HG02763 (cell line): ENCODE measurements around the gene TCTA.
"Not testable (repeated sequence)": the region's sequence is repeated elsewhere in the genome, so short reads cannot be mapped to it uniquely, and the experiment has no call there.

Experiments
- ATAC-seq: cut with Tn5 transposase; IDR thresholded peaks from one replicate; pipeline ENCODE4 v1.9.1; 2021; ENCODE audit warnings: mild to moderate bottlenecking, moderate library complexity; ENCODE audit not compliant: unreplicated experiment

The TCTA gene, protein sequence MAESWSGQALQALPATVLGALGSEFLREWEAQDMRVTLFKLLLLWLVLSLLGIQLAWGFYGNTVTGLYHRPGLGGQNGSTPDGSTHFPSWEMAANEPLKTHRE

DNA sequence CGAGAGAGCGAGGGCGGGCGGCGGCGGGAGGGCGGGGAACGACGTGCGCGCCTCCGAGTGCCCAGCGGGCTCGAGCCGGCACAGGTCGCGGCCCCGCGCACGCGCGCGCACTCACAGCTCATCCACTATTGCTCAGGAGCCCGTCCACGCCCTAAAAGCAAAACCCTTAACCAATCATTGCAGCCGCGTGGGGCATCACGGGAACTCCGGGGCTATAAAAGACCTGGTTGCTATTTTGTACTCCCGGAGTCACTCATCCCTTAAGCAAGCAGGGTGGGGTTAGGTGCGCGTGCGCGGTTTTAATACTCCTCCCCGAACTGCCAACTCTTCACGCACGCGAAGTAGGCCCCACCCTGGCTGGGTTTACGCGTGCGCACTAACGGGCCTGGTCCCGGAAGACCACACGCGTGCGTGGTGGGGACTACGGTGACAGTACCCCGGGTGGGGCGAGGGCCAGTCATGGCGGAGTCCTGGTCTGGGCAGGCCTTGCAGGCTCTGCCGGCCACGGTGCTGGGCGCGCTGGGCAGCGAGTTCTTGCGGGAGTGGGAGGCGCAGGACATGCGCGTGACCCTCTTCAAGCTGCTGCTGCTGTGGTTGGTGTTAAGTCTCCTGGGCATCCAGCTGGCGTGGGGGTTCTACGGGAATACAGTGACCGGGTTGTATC lies at the start of gene TCTA, which contains the start of gene RHOA:
TCTA (plus strand) TSS at position 456 of the 664 bp plus-strand sequence; CDS start at position 460, 4 bp downstream.
RHOA (minus strand) TSS at position 9 of the 664 bp plus-strand sequence. CDS start 36,387 bp downstream, outside the sequence.
- peak; percentile 76 for ATAC-seq

DNA sequence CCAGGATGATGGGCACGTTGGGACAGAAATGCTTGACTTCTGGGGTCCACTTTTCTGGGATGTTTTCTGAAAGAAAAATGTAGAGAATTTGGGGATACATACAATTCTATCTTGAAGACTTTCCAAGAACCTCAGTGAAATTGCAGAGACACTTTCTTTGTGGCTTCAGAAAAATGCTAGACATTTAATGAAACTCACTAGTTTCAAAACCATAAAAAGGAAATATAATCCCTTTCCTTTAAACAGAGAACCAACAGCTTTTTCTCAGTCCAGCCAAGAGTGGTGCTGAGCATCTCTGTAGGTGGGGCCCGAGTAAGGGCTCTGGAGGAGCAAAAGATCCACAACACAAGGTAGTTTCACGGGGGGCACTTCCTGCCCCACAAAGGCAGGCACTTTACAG lies 49.7 kb upstream of the TCTA start:
- no peak for ATAC-seq

DNA sequence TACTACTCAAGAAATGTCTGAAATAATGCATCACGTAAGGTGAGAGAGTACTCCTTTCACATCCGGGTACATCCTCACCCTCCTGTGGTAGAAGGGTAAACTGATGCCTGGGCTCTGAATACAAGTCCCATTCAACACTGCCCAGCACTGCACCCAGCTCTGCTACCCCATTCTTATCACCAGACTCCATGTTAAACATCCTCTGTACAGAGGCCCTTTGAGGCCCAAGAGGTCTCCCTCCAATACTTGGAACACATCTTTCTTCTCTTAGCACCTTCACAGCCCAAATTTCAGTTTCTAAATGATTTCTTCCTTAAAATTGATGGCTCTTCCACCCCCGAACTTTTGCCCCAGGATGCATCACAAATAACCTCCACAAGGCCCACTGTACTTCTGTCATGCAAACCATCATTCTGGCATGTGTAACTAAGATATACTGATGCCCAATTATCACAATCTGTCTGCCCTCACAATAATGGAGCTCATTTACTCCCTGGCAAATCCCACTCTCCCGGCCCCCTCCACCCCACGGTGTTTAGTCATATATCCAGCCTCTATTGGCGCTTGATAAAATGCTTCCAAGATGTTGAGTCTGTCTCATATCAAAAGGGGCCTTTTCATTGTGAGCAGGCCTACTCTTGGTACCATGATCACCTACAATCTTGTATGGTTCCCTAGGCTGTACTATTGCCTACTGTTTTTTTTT lies 41.5 kb upstream of the TCTA start:
- no peak for ATAC-seq

DNA sequence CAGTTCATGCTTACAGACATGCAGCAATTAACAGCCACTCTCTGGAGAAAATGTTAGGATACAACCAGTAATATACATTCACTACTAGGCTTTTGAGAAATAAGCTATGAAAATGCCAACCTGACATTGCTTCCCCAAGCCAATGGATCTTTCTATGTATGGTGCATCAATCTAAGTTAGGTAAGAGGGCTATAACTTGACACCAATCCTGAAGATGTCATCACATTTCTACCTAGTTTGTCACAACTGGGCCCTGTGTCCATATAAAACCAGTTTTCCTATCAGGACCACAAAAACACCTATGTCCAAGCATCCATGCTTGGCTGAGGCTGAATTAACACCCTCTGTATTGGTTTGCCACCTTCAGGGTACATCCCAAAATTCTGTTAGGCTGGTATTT lies 40.3 kb upstream of the TCTA start:
- ATAC-seq, result no peak

DNA sequence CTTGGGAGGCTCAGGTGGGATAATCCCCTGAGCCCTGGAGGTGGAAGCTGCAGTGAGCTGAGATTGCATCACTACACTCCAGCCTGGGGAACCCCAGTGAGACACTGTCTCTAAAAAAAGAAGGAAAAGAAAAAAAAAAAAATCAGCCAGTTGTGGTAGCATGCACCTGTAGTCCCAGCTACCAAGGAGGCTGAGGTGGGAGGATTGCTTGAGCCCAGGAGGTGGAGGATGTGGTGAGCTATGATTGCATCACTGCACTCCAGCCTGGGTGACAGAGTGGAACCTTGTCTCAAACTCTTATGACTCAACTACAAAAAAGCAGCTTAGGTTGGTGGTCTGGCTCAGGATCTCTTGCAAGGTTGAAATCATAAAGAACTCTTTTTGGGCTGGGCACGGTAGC lies 34.7 kb upstream of the TCTA start:
- ATAC-seq, result no peak

DNA sequence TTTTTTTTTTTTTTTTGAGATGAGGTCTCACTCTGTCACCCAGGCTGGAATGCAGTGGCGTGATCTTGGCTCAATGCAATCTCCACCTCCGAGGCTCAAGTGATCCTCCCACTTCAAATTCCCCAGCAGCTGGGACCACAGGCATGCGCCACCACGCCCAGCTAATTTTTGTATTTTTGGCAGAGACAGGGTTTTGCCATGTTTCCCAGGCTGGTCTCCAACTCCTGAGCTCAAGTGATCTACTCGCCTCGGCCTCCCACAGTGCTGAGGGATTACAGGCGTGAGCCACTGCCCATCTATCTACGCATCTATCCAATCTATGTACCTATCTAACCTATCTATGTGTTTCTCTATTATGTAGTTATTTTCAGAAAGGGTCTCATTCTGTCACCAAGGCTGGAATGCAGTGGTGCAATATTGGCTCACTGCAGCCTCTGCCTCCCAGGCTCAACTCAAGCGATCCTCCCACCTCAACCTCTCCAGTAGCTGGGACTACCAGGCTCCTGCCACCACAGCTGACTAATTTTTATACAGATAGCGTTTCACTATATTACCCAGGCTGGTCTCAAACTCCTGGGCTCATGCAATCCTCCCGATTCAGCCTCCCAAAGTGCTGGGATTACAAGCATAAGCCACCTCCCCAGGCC lies 33.9 kb upstream of the TCTA start:
- no peak for ATAC-seq

DNA sequence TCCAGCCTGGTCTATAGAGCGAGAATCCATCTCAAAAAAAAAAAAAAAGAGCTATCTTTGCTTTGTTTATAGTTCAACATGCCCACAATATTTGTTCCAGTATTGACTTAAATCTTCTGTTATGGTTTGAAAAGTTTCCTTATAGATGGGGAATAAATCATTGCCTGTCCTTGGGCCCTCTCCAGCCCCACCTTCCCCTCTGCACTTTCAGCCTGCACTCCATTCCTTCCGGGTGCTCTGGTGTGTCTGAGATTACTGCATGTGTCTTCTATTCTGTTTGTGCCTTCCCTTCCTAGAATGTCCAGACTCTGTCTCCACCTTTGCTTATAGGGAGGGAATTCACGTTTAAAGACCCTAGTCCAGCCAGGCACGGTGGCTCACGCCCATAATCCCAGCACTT lies 28.8 kb upstream of the TCTA start:
- ATAC-seq, result no peak

DNA sequence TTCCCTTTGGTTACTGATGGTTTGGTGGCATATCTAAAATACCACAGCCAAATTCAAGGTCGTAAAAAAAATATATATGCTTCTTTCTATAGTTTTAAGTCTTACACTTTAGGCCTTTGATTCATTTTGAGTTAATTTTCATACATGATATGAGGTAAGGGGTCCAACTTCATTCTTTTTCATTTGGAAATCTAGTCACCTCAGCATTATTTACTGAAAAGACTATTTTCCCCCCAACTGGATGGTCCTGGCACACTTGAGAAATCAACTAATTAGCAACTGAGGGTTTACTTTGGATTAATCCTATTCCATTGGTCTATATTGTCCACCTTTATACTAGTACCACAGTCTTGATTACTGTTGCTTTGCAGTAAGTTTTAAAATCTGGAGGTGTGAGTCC lies 26.6 kb upstream of the TCTA start:
- ATAC-seq, result no peak

DNA sequence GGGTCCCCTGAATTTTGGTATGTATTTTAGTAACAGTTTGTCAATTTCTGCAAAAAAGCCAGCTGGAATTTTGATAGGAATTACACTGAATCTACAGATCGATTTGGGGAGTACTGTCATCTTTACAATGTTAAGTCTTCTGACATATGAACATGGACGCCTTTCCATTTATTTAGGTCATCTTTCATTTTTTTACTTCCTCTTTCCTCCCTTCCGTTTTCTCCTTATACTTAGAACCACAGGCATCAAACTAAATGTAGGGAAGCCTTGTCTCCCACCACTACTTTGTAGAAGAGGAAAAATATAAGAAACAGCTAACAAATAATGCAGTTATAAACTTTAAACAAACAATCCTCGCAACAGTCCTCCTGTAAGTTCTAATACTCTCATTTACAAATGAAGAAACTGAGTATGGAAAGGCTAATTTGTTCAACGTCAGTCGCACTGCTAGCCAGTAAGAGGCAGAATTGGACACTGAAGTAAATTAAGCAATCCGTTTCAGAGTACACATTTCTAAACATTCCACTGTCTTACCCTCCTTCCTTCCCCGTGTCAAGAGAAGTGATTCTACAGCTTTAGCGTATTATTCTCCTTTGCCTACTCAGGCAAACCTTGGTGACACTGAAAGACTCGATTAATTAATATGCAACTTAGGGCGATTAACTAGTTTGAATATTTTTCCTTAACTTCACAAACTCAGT lies 26.0 kb upstream of the TCTA start:
- no peak for ATAC-seq

DNA sequence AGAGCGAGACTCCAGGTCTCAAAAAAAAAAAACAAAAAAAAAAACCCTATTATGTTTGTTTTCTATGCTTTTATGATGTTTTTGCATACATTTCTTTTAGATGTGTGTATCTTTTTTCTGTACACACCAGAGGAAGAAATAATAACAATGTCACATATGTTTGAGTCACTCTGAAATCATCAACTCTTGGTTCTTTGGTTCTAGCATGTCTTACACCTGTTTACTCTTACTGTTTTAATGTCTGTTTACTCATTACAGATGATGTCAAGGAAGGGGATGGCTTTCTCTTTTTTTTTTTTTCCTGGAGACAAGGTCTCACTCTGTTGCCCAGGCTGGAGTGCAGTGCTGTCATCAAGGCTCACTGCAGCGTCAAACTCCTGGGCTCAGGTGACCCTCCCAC lies 24.5 kb upstream of the TCTA start:
- ATAC-seq, result no peak

DNA sequence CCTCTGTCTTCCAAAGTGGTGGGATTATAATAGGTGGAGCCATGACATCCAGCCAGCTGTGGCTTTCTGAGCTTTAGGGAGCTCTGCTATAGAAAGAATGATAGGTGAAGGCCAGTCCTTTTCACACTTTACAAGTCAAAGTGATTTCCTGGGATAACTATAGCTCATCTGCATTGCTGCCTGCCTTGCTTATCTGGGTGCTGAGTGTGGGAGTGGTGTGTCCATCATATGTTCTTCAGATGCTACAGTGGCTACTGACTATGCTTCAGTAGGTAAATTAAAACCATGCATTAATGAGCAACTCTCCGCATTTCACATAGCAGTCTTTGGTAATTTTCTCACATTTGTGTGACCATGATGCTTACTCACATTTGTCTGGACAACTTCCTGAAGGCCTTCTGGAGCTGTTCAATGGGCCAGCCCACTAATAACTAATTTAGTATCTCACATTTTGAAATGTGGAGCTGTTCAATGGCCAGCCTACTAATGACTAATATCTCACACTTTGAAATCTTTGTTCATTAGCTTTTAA lies 23.9 kb upstream of the TCTA start:
- no peak for ATAC-seq

DNA sequence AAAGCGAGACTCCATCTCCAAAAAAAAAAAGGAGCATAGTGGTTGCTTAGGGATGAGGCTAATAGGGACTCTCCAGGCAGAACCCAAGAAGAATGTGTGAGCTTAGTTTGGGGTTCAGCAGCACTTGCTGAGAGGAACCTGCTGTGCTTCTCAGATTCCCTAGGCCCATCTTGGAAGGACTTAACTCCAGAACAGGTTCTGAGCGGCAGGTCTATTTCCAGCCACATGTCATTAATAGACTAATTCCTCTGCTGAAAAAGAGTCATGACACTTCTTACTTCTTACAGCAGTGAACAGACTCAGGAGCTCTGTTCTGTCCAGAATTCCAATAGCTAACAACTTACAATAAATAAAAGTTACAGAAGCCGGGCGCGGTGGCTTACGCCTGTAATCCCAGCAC lies 22.9 kb upstream of the TCTA start:
- no peak for ATAC-seq

DNA sequence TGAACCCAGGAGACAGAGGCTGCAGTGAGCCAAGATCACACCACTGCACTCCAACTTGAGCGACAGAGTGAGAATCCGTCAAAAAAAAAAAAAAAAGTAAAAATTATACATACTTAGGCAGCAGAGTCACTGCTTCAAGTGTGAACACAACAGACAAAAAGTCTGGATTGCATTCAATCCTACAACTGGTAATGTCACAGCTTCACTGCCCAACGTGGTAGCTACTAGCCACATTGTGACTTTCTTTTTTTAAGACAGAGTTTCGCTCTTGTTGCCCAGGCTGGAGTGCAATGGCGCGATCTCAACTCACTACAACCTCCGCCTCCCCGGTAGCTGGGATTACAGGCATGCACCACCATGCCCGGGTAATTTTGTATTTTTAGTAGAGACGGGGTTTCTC lies 20.9 kb upstream of the TCTA start:
- ATAC-seq, result not testable (repeated sequence)

DNA sequence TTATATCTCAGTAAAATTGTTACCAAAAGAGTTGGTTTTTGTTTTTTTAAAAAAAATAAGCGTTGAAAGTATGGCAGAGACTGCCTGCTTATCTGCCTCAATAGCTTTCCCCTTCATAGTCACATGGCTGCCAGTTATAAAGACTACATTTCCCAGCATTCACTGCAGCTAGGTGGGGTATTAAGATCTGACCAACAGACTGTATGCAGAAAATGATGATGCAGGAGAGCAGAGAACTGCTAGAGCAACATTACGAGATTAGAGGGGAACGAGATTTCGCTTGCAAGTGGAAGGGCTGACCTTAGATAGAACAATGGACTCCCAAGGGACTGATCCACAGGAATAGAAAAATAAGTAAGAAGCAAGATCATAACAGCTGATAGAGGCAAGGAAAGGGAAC lies 14.8 kb upstream of the TCTA start:
- no peak for ATAC-seq

DNA sequence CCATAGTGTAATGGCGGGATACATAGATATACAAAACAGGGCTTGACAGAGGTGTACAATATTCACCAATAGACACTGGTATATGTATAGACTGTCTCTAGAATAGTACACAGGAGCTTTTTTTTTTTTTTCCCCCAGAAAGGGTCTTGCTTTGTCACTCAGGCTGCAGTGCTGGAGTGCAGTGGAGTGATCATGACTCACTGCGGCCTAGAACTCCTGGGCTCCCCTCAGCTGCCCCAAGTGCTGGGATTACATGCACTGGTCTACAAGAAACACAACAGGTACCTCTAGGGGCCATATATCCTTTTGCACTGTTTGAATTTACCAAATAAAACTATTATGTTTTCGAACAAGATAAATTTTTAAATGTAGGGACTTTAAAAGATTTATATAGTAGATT lies 12.8 kb upstream of the TCTA start:
- ATAC-seq, result no peak

DNA sequence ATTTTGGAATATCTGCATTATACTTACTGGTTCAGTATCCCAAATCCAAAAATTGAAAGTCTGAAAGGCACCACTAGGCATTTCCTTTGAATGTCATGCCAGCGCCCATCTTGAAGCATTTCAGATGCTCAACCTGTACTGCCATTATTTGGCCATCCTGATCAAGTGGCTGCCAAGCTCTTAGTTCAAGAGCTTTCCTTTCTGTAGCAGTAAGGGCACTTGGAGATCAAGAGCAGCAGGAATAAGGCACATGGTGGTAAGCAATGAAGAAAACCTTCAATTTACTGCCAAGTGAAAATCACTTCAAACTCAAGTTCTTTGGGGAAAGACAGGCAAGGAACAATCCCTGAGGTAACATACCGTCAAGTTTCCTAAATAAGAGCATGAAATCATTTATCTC lies 10.5 kb upstream of the TCTA start:
- ATAC-seq, result no peak

DNA sequence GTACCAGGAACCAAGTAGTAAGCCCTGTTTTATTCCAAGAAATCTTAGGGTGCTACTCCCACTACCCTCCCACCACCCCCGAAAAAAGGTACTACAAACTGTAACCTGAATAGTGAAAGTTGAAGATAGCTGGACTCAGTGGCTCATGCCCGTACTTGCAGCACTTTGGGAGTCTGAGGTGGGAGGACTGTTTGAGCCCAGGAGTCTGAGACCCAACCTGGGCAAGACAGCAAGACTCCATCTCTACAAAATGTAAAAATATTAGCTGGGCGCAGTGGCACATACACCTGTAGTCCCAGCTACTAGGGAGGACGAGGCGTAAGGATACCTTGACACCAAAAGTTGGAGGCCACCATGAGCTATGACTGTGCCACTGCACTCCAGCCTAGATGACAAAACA lies 8.3 kb upstream of the TCTA start:
- no peak for ATAC-seq

DNA sequence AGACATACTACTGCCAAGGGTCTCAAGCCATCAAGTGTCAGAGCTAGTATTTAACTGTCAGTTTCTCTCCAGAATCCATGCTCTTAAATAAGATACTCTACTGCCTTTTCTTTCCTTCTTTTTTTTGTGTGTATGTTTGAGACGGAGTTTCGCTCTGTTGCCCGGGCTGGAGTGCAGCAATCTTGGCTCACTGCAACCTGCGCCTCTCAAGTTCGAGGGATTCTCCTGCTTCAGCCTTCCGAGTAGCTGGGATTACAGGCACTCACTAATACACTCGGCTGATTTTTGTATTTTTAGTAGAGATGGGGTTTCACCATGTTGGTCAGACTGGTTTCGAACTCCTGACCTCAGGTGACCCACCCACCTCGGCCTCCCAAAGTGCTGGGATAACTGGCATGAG lies 6.7 kb upstream of the TCTA start:
- ATAC-seq, result not testable (repeated sequence)

DNA sequence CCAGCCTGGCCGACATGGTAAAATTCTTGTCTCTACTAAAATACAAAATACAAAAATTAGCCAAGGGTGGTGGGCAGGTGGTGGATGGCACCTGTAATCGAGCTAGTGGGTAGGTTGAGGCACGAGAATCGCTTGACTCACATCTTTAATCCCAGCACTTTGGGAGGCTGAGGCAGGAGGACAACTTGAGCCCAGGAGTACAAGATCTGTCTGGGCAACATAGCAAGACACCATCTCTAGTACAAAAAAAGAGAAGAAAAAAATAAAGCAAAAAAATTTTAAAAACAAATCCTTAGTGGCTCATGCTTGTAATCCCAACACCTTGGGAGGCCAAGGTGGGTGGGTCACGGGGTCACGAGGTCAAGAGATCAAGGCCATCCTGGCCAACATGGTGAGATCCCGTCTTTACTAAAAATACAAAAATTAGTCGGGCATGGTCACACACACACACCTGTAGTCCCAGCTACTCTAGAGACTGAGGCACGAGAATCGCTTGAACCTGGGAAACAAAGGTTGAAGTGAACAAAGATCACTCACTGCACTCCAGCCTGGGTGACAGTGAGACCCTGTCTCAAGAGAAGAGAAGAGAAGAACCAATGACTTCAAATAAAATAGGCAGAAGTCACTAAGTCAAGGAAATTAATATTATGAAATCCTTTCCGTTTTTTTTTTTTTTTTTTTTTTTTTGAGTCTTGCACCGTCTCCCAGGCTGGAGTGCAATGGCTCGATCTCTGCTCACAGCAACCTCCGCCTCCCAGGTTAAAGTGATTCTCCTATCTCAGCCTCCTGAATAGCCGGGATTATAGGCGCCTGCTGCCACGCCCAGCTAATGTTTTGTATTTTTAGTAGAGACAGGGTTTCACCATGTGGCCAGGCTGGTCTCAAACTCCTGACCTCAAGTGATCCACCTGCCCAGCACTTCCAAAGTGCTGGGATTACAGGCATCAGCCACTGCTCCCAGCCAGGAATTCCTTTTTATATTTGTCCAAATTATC lies 5.4 kb upstream of the TCTA start:
- ATAC-seq, result no peak
